ENCODE measurements around the gene SHISA8. TPM values are rescaled to one million over a fixed set of nuclear protein-coding genes. Genes with fewer than 3 reads are reported as not detected.

Gene SHISA8
- total and polyA plus RNA-seq, 4 donors: not detected

GRCh38 chr22:41908411-41909309 is 6.2 kb downstream of the SHISA8 start:
- Histone ChIP-seq H3K9me3 (ENCODE audit: control insufficient read depth in 4 of 4, low read length in 3 of 4) (no peaks in the 10 kb centered on the region), H3K27me3 (ENCODE audit: control insufficient read depth in 4 of 4, insufficient read depth in 4 of 4, low read length in 3 of 4) (peaks cover 0 to 7% (median 4%) of the 10 kb centered on the region in 4 donors), H3K9ac (ENCODE audit: low read depth in 1 of 2, low read length in 2 of 2) (no peak overlapping the region), H3K4me1 (ENCODE audit: control insufficient read depth in 4 of 4, insufficient read depth in 4 of 4, low read length in 3 of 4) (peaks cover 6 to 9% (median 7%) of the 10 kb centered on the region in 4 donors), H3K27ac (ENCODE audit: low read depth in 1 of 2, low read length in 2 of 2) (no peak overlapping the region), H3K36me3 (ENCODE audit: control insufficient read depth in 4 of 4, insufficient read depth in 3 of 4, low read depth in 1 of 4, low read length in 3 of 4) (peaks cover 12 to 23% (median 18%) of the 10 kb centered on the region in 4 donors), H3K4me3 (ENCODE audit: low read depth in 1 of 3, low read length in 3 of 3) (no peak overlapping the region)
- no peak for DNase-seq (ENCODE audit: low spot score)
- WGBS: 49% methylated on average over 14 of the region's 14 CpGs
- no peak for TF ChIP-seq YY1 (IDR thresholded peaks at IDR 0.05)
- TF ChIP-seq CTCF (IDR thresholded peaks at IDR 0.05; ENCODE audit: low read depth, low read length, missing input control): no peak
- no peak for TF ChIP-seq ZBTB33 (IDR thresholded peaks at IDR 0.05)
- TF ChIP-seq ATF3 (IDR thresholded peaks at IDR 0.05): no peak
- no peak for TF ChIP-seq GABPA (IDR thresholded peaks at IDR 0.05 in 1 of 2, conservative IDR thresholded peaks at IDR 0.05 in 1 of 2)
- TF ChIP-seq FOXA2 (IDR thresholded peaks at IDR 0.05): no peak
- TF ChIP-seq TAF1 (conservative IDR thresholded peaks at IDR 0.05): no peak
- TF ChIP-seq JUND (IDR thresholded peaks at IDR 0.05): no peak
- no peak for TF ChIP-seq NR2F2 (IDR thresholded peaks at IDR 0.05)
- no peak for TF ChIP-seq FOXA1 (IDR thresholded peaks at IDR 0.05)
- TF ChIP-seq RXRA (IDR thresholded peaks at IDR 0.05): no peak
- no peak for TF ChIP-seq REST (IDR thresholded peaks at IDR 0.05)
- TF ChIP-seq MAX (IDR thresholded peaks at IDR 0.05): no peak
- TF ChIP-seq EGR1 (IDR thresholded peaks at IDR 0.05; ENCODE audit: low read depth in 2 of 2): no peak
- TF ChIP-seq SP1 (IDR thresholded peaks at IDR 0.05): no peak
- no peak for TF ChIP-seq HNF4G (IDR thresholded peaks at IDR 0.05)
